A549 (cell line): Measurements from ENCODE around the gene GPR153. TPM values are rescaled to one million over a fixed set of nuclear protein-coding genes. Genes with fewer than 3 reads are reported as not detected.
"Not testable (repeated sequence)": the region's sequence is repeated elsewhere in the genome, so short reads cannot be mapped to it uniquely, and the experiment has no call there.

Source experiments
- ATAC-seq, 2 experiments: fragments of 200-7000 bp in 1 of 2; fragments of >200 bp in 1 of 2; cut with Nextera tagmentation in 1 of 2; cut with Tn5 transposase in 1 of 2; 3 replicates each; pipeline versions ENCODE4 v1.8.0 to v1.9.1; 2018 to 2020; ENCODE audit warnings: mild to moderate bottlenecking in 1 of 2, moderate library complexity in 1 of 2
- CTCF ChIA-PET: fragments of 300-600 bp; sonication (Branson Sonifier 250); formaldehyde crosslinking; extraction: SDS; loops from one replicate; lab custom pipeline; 2021; ENCODE audit warnings: antibody characterized with exemption, inconsistent platforms; lab: Yijun Ruan, JAX
- POLR2A ChIA-PET: fragments of 350-600 bp; formaldehyde crosslinking; extraction: SDS; loops from one replicate; lab custom pipeline; 2021; ENCODE audit warnings: antibody characterized with exemption, inconsistent platforms; lab: Yijun Ruan, JAX
- DNase-seq, 2 experiments: peaks; one replicate each; pipeline versions ENCODE4 v3.0.0 to v3.0.0-alpha.2; 2011 to 2016; ENCODE audit warnings: low read depth in 1 of 2, low spot score in 1 of 2
- FAIRE-seq: peaks from 2 replicates; lab custom pipeline; 2011; peaks lifted over from hg19 to GRCh38; lab: Jason Lieb, UNC
- H3K27ac ChIP-seq, 2 experiments: fragments of >200 bp; sonication (Bioruptor Twin); formaldehyde crosslinking; 3 replicates each; pipeline ENCODE4 v1.5.1; 2016 to 2017
- H3K4me1 ChIP-seq: fragments of >200 bp; sonication (Bioruptor Twin); formaldehyde crosslinking; 3 replicates; pipeline ENCODE4 v1.6.1; 2016
- H3K4me2 ChIP-seq: fragments of >200 bp; sonication (Bioruptor Twin); formaldehyde crosslinking; 3 replicates; pipeline ENCODE4 v1.6.1; 2016
- H3K4me3 ChIP-seq: fragments of >200 bp; sonication (Bioruptor Twin); formaldehyde crosslinking; 3 replicates; pipeline ENCODE4 v1.5.1; 2016
- H3K9me3 ChIP-seq: fragments of >200 bp; sonication (Bioruptor Twin); formaldehyde crosslinking; 3 replicates; pipeline ENCODE4 v1.6.1; 2016
- BHLHE40 ChIP-seq: IDR thresholded peaks from 2 replicates; pipeline ENCODE4 v1.6.1; 2012; ENCODE audit warnings: low read depth, low read length, inconsistent platforms
- CHD4 ChIP-seq: fragments of 200-600 bp; sonication (generic); IDR thresholded peaks from 2 replicates; pipeline ENCODE4 v1.6.1; 2016; ENCODE audit warnings: antibody characterized with exemption, mild to moderate bottlenecking, borderline replicate concordance
- E2F6 ChIP-seq: IDR thresholded peaks from 2 replicates; pipeline ENCODE4 v1.6.1; 2012; ENCODE audit warnings: low read depth, borderline replicate concordance
- EHF ChIP-seq: fragments of 250-450 bp; sonication (Bioruptor Pico); IDR thresholded peaks from 2 replicates; pipeline ENCODE4 v1.5.0; 2020; ENCODE audit warnings: mild to moderate bottlenecking
- EHMT2 ChIP-seq: fragments of 200-600 bp; sonication (generic); IDR thresholded peaks from 2 replicates; pipeline ENCODE4 v1.6.1; 2016; ENCODE audit warnings: antibody characterized with exemption, low read depth, mild to moderate bottlenecking, moderate library complexity
- EP300 ChIP-seq, 2 experiments: fragments of >200 bp; sonication (Bioruptor Twin); formaldehyde crosslinking; IDR thresholded peaks; 2 replicates in 1 of 2; 3 replicates in 1 of 2; pipeline ENCODE4 v1.6.1; 2016 to 2017
- ESRRA ChIP-seq: fragments of 150-350 bp; IDR thresholded peaks from 2 replicates; pipeline ENCODE4 v1.6.1; 2014; ENCODE audit warnings: mild to moderate bottlenecking, low read length, borderline replicate concordance
- GATA3 ChIP-seq: IDR thresholded peaks from 2 replicates; pipeline ENCODE4 v1.6.1; 2012; ENCODE audit warnings: borderline replicate concordance
- HDAC2 ChIP-seq: fragments of 200-600 bp; sonication (generic); IDR thresholded peaks from 2 replicates; pipeline ENCODE4 v1.6.1; 2016
- HES2 ChIP-seq: fragments of >200 bp; sonication (Bioruptor Twin); formaldehyde crosslinking; IDR thresholded peaks from 2 replicates; pipeline ENCODE4 v1.6.1; 2016
- HOXB13 ChIP-seq: fragments of 250-450 bp; sonication (Bioruptor Pico); IDR thresholded peaks from 2 replicates; pipeline ENCODE4 v1.5.0; 2020; ENCODE audit warnings: low read depth, mild to moderate bottlenecking, moderate library complexity
- HOXB5 ChIP-seq: fragments of 250-450 bp; sonication (Bioruptor Pico); IDR thresholded peaks from 2 replicates; pipeline ENCODE4 v1.5.0; 2020; ENCODE audit warnings: mild to moderate bottlenecking, moderate library complexity
- JUNB ChIP-seq: fragments of >200 bp; sonication (Bioruptor Twin); formaldehyde crosslinking; IDR thresholded peaks from 2 replicates; pipeline ENCODE4 v1.6.1; 2016
- KDM5A ChIP-seq: fragments of 200-600 bp; sonication (generic); IDR thresholded peaks from 2 replicates; pipeline ENCODE4 v1.6.1; 2016; ENCODE audit warnings: antibody characterized with exemption, mild to moderate bottlenecking
- MAZ ChIP-seq: fragments of 150-350 bp; IDR thresholded peaks from 2 replicates; pipeline ENCODE4 v1.6.1; 2014; ENCODE audit warnings: antibody characterized with exemption, low read depth, low read length, borderline replicate concordance
- MYC ChIP-seq: IDR thresholded peaks from 2 replicates; pipeline ENCODE4 v1.6.1; 2012; ENCODE audit warnings: mild to moderate bottlenecking, inconsistent platforms, low read length, improper control_type of control experiment, borderline replicate concordance
- NPAS2 ChIP-seq: fragments of 250-450 bp; sonication (Bioruptor Pico); IDR thresholded peaks from 2 replicates; pipeline ENCODE4 v1.8.0; 2022; ENCODE audit warnings: mild to moderate bottlenecking, moderate library complexity, borderline replicate concordance
- PHF8 ChIP-seq: fragments of 200-600 bp; sonication (generic); IDR thresholded peaks from 2 replicates; pipeline ENCODE4 v1.6.1; 2016; ENCODE audit warnings: low read depth, mild to moderate bottlenecking, antibody characterized with exemption, moderate library complexity, borderline replicate concordance
- POLR2A ChIP-seq: IDR thresholded peaks from 2 replicates; pipeline ENCODE4 v1.6.1; 2012; ENCODE audit warnings: mild to moderate bottlenecking, low read length
- RARB ChIP-seq: fragments of 250-450 bp; sonication (Bioruptor Pico); IDR thresholded peaks from 2 replicates; pipeline ENCODE4 v1.8.0; 2021; ENCODE audit warnings: mild to moderate bottlenecking, moderate library complexity
- RCOR1 ChIP-seq: fragments of 150-350 bp; IDR thresholded peaks from 2 replicates; pipeline ENCODE4 v1.6.1; 2014; ENCODE audit warnings: antibody characterized with exemption, low read length, low read depth
- RFX5 ChIP-seq: fragments of 450-650 bp; IDR thresholded peaks from 2 replicates; pipeline ENCODE4 v1.7.1; 2014; ENCODE audit warnings: antibody characterized with exemption, mild to moderate bottlenecking, moderate library complexity
- TP53 ChIP-seq: fragments of 250-450 bp; sonication (Bioruptor Pico); IDR thresholded peaks from 2 replicates; pipeline ENCODE4 v1.5.0; 2021; ENCODE audit warnings: mild to moderate bottlenecking, moderate library complexity
- ZFP36 ChIP-seq: fragments of 450-650 bp; IDR thresholded peaks from 2 replicates; pipeline ENCODE4 v1.6.1; 2014; ENCODE audit warnings: borderline replicate concordance; ENCODE audit not compliant: partially characterized antibody
- WGBS: methylation state at CpG from one replicate; pipeline ENCODE4 v1.1.6; 2017; ENCODE audit errors: missing lambda C conversion rate; 5-methylcytosine and 5-hydroxymethylcytosine counted together
- polyA plus RNA-seq, 4 experiments: library from polyadenylated mRNA; depleted of rRNA in 3 of 4; stranded (reverse); fragments of >200 nt; fragmentation: RNase III in 1 of 4; extraction: RNeasy Plus Mini Kit Qiagen cat#74134 plus additional on column Dnase treatment in 1 of 4; gene quantifications; 2 replicates in 3 of 4; 3 replicates in 1 of 4; pipeline ENCODE4 v1.2.3, GENCODE V29; 2011 to 2017
- TF ChIP-seq, protein P1 (sequence below): IDR thresholded peaks from 2 replicates; pipeline ENCODE4 v1.6.1; 2012
- TF ChIP-seq, protein P2 (sequence below): fragments of 250-450 bp; sonication (Bioruptor Pico); IDR thresholded peaks from 2 replicates; pipeline ENCODE4 v1.5.0; 2020; ENCODE audit warnings: low read depth, mild to moderate bottlenecking, moderate library complexity

Gene GPR153
- polyA plus RNA-seq, 2 of the 4 experiments (the other 2 are of a cell fraction) = 0.56 to 1.4 TPM

DNA sequence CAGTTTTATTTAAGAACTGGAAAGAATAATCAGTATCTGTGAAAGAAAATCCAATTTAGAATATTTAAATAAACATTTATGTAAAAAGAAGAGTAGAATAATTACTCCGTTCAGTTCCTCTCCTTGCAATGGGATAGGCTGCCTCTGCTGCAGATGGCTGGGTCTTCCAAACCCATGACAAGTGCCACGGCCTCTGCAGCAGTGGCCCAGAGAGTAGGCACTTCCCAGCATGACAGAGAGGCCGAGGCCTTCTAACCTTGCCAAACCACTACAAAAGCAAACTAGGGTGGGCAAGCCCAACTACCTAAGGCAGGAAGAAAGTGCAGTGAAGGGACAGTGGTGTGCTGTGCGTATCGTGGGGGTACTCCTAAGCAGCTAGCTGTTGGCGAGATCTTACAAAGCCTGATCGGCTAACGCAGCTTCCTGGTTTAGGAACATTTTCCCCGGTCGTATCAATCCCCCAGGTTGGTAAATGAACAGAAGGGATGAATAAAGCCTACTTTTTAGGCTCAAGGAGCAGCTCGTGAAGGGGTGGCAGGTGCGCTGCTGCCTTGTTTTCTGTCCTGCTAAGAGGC is 39.6 kb downstream of the GPR153 start:
- ATAC-seq = no peak
- POLR2A ChIA-PET = no interaction called here
- no peak overlapping the region for H3K4me2 ChIP-seq
- TF ChIP-seq GATA3 (no peak), HDAC2 (no peak), RFX5 (no peak), HES2 (no peak), EP300 (IDR thresholded peaks at IDR 0.05) (no peak), KDM5A (no peak), NPAS2 (CRISPR knock-in tag) (no peak), TP53 (CRISPR knock-in tag) (no peak), EHF (CRISPR knock-in tag) (no peak), RARB (CRISPR knock-in tag) (no peak), E2F6 (no peak), JUNB (no peak), EHMT2 (no peak), ESRRA (no peak)
- TF ChIP-seq, protein P1, sequence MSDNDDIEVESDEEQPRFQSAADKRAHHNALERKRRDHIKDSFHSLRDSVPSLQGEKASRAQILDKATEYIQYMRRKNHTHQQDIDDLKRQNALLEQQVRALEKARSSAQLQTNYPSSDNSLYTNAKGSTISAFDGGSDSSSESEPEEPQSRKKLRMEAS = no peak
- TF ChIP-seq, protein P2, sequence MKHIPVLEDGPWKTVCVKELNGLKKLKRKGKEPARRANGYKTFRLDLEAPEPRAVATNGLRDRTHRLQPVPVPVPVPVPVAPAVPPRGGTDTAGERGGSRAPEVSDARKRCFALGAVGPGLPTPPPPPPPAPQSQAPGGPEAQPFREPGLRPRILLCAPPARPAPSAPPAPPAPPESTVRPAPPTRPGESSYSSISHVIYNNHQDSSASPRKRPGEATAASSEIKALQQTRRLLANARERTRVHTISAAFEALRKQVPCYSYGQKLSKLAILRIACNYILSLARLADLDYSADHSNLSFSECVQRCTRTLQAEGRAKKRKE (CRISPR knock-in tag) = no peak
- TF ChIP-seq, all 56 proteins: peak for 0
- no peaks in the 10 kb centered on the region for H3K9me3 ChIP-seq
- H3K4me1 ChIP-seq = peaks cover 8% of the 10 kb centered on the region; the same call in 2 of the 3 replicates
- DNase-seq (no peak), FAIRE-seq (no peak)
- CTCF ChIA-PET = interaction anchor here (1.0 to 2.0 kb wide), 4 partner anchors 11 to 168 kb away, joined by 3 to 6 read pairs (median 5); partner anchors contain the start of gene RNF207
- no peak overlapping the region for H3K27ac ChIP-seq
- no peak overlapping the region for H3K4me3 ChIP-seq
- WGBS = 95% methylated on average over 12 of the region's 12 CpGs

DNA sequence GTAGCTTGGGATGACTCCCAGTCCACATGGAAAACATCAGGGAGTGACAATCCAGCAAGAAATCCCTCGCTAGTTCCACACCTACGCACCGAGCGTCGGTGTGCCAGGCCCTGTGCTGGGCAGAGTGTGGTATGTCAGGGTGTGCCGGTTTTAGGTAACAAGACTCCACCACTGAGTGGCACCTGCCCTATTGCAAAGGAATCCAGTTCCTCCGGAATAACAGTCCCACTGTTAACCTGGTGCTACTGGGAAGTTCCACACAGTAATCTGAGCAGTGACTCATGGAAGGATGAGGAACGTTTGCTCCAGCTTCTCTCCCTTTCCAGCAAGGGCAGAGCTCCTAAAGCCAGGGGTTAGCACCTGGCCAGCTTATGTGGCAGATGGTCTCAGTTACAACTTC is 40.7 kb downstream of the GPR153 start:
- 76% methylated on average over 8 of the region's 8 CpGs for WGBS
- peaks cover 8% of the 10 kb centered on the region; the same call in 2 of the 3 replicates for H3K4me1 ChIP-seq
- ATAC-seq = no peak; a peak in 1 of 6 replicates
- no peak overlapping the region for H3K4me3 ChIP-seq
- no peaks in the 10 kb centered on the region for H3K9me3 ChIP-seq
- no peak for DNase-seq
- POLR2A ChIA-PET = no interaction called here
- TF ChIP-seq POLR2A = no peak
- no peak for TF ChIP-seq EHMT2
- TF ChIP-seq RCOR1 = no peak
- no peak for TF ChIP-seq CHD4
- TF ChIP-seq MYC = no peak
- no peak for TF ChIP-seq HOXB5 (CRISPR knock-in tag)
- TF ChIP-seq PHF8 = no peak
- no peak for TF ChIP-seq ZFP36
- no peak for TF ChIP-seq ESRRA
- no peak for TF ChIP-seq BHLHE40
- TF ChIP-seq EHF (CRISPR knock-in tag) = no peak
- TF ChIP-seq HOXB13 (CRISPR knock-in tag) = no peak
- no peak for TF ChIP-seq HDAC2
- TF ChIP-seq MAZ = no peak
- TF ChIP-seq, protein P2 (CRISPR knock-in tag) = no peak
- CTCF ChIA-PET = interaction anchor here (0.7 to 2.0 kb wide), 5 partner anchors 12 to 167 kb away, joined by 3 to 6 read pairs (median 4); partner anchors contain the start of gene RNF207
- FAIRE-seq = no peak
- H3K4me2 ChIP-seq = no peak overlapping the region
- no peak overlapping the region for H3K27ac ChIP-seq

DNA sequence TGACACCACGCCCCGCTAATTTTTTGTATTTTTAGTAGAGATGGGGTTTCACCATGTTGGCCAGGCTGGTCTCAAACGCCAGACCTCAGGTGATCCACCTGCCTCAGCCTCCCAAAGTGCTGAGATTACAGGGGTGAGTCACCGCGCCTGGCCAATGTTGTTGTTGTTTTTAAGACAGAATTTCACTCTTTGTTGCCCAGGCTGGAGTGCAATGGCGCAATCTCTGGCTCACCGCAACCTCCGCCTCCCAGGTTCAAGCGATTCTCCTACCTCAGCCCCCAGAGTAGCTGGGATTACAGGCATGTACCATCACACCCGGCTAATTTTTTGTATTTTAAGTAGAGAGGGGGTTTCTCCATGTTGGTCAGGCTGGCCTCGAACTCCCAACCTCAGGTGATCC is 41.3 kb downstream of the GPR153 start:
- H3K4me1 ChIP-seq, H3K4me3 ChIP-seq, ATAC-seq, H3K27ac ChIP-seq, POLR2A ChIA-PET, H3K9me3 ChIP-seq, DNase-seq, H3K4me2 ChIP-seq, FAIRE-seq: not testable (repeated sequence)
- WGBS = 91% methylated on average over 9 of the region's 11 CpGs
- CTCF ChIA-PET = interaction anchor here (1.7 to 2.0 kb wide), 2 partner anchors 15 to 17 kb away, joined by 4 to 6 read pairs; no protein-coding TSS in a partner anchor
